HG02571 (cell line): Measurements from ENCODE around the gene ARHGAP5.

Source experiments
- ATAC-seq: cut with Tn5 transposase; IDR thresholded peaks from one replicate; pipeline ENCODE4 v1.9.1; 2021; ENCODE audit warnings: mild to moderate bottlenecking, moderate library complexity; ENCODE audit not compliant: unreplicated experiment

Gene ARHGAP5

DNA sequence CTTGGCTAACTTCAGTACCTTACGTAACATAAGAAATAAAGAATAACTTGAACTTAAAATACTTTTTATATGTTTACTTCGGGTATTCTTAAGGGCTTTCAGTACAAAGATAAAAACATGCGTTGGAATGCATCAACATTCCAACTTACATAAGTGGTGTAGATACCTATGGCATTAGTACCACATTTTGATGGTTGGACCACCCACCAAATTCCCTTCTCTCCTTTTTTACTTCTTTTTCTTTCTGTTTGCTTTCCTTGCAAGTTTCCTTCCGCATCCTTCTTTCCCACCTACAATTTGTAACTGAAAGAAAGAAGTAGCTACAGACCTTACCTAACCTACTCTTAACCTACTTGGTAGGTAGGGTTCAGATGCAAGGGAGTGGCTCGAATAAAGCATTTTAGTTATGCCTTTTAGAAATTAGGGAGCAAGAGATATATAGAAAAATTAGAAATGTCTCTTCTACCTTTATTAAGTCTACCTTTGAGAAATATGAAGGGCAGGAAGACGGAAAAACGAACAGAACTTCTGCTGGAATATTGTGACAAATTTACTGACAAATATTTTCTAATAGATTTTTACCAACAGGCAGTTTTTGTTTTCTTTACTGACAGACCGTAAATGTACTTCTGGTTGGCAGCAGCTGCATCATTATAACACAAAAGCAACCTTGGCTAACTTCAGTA lies 2.1 kb upstream of the ARHGAP5 start:
- ATAC-seq = no peak

DNA sequence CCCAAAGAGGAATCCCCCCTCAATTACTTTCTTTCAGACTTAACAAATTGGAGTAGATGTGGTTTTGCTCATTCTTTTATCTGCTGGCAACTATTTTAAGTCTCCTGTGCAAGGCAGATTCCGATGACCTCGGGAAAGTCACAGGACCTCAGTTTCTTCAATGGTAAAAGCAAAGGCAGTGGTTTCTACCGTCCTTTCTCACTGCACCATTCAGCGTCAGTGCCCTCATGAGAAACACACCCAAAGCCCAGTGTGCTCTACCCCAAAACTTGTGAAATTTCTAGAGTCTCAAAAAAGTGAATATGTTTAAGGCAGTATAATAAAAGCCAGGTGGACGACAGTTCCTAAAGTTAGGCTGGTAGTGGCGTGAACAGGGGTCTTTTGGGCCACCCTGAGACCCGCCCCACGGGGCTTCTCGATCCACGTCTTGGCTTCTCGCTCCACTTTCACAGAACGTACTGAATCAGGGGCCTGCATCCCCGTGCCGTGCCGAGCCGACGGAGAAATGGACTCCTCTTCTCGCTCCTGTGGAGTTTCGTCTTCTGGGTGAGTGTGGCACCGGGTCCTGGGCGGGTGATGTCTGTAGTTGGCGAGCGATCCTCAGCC lies 1.3 kb upstream of the ARHGAP5 start:
- no peak for ATAC-seq

DNA sequence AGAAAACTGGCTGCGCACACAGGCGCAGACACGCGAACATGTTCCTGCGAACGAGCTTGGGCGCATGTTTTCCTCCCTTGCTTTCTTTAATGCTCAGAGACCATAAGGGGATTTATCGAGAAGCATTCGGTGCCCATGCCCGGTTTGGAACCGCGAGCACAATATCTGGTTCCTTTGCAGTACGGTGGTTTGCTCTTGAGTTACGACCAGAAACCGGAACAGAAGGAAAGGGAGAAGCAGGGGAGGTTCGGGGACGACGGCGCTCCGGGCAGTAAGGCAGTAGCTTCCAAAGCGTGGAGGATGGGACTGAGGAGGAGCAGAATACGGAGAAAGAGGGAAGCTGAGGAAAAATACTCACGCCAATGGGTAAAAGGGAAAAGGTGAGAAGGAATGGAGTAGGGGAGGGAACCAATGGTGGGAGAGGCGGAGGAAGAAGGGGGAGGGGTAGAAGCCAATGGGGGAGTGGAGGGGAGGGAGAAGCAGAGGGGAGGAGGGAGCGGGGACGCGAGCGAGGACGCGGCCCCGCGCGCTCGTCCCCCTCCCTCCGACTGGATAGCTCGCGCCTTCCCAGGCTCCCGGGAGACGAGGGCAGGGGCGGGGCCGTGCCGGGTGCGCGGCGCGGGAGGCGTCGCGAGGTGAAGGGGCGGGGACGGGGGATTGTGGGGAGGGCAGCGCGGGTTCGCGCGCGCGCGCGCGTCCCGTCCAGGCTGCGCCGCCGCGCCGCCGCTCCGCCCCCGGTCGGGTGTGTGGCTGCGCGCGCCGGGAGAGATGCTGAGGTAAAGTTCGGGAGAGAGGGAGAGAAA lies 625 bp upstream of the ARHGAP5 start:
- ATAC-seq = peak; percentile 49

DNA sequence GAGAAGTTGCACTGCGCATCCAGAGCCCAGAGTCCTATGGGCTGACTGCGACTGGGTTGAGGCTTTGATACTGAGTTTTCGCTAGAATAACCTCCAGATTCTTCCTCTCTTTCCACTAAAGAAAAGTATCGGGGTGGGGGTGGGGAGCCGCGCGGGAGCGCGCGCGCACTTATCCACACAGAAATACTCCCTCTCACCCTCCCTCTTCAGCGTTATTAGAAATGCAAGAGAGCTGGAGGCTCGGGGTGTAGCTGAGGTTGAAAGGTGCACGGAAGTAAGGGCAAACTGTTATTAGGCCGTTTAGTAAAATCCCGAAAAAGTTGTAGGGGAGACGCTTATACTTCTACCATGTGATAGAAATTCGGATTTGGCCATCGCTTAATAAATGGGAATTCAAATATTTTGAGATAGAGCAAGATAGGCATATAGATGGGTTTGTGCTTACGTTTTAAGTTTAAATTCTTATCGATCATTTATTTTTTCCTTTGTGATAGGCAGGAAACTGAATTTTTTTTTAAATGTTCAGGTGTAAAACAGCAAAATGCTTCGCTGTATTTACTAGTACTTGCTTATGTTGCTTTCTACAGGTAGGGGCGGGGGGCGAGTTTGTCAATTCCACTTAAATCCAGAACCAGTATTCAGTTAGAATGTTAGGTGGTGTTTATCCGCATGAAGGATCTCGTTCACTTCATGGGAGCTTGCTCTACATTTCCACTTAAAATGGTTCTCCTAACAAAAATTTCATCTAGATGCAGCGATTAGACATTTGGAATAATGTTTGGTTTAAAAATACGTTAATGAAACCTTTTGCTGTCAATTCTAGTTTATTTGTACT lies 1.1 kb downstream of the ARHGAP5 start:
- no peak for ATAC-seq

DNA sequence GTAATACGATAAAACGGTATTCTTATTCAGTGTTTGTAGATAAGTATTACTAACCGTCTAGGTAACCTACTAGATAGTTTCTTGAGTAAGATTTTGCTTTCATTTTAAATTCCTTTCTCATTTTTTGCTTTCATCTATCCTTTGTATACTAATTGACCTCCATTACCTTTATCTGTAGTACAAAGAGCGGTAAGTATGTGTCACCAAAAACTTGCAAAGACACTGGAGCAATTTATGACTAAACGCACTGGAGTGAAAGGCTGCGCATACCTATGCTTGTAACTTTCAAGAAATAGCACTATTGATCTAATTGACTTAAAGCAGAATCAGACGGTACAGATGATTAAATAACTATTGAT lies 1.7 kb downstream of the ARHGAP5 start:
- ATAC-seq = no peak

DNA sequence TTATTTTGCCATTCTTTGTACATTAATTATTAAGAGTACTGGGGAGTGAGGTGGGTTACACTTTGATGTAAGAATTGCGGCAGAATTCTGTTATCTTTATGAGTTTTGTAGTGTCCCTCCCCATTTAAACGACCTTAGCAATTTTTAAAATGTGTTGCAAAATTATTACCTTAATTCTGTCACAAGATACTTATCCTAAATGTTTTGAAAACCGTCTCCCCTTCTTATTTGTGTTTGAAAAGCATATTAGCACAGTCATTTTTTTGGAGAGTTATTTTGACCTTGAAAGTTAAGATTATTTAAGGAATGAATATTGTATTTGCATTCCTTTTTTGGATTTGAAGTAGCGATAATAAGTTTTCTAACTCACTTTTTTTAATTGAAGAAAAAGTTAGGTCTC lies 2.2 kb downstream of the ARHGAP5 start:
- no peak for ATAC-seq

DNA sequence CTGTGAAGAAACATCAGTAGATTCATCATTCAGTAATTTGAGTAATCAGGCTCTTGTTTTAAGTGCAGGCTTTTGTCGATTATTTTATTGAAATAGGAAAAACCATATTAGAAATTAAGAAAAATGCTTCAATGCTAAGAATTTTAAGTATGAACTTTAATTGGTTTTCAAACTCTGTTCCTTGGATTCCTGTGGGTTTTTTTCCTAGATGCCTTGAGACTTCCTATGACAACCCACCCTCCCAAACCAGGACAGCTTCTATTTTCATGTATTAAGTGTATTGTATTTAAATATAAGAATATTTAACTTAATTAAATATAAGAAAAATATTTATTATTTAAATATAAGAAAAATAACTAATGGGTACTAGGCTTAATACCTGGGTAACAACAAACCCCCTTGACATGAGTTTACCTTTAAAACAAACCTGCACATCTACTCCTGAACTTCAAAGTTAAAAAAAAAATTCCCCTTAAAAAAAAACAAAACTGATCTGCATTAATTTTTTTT lies 3.0 kb downstream of the ARHGAP5 start:
- ATAC-seq = no peak

DNA sequence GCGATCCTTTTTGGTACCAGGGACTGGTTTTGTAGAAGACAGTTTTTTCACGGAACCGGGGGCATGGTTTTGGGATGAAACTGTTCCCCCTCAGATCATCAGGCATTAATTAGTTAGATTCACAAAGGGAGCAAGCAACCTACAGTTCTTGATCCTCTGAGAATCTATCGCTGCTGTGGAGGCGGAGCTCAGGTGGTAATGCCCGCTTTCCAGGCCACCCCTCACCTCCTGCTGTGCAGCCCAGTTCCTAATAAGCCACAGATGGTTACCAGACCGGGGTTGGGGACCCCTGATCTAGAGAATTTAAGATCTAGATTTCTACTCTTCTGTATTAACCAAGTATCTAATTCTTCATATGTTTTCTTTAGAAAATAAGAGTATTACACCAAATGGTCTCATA lies 4.8 kb downstream of the ARHGAP5 start:
- no peak for ATAC-seq

DNA sequence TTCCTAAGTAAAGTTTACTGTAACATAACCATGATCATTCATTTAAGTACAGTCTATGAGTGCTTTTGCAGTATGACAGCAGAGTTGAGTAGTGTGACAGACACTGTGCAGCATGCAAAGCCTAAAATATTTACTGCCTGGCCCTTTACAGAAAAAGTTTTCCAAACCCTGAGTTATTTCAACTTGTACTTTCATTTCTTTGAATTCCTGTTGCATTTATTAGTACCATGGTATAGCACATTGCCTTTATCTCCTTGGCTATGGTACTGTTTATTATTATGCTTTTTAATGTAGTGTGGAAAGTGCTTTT lies 6.2 kb downstream of the ARHGAP5 start:
- no peak for ATAC-seq

DNA sequence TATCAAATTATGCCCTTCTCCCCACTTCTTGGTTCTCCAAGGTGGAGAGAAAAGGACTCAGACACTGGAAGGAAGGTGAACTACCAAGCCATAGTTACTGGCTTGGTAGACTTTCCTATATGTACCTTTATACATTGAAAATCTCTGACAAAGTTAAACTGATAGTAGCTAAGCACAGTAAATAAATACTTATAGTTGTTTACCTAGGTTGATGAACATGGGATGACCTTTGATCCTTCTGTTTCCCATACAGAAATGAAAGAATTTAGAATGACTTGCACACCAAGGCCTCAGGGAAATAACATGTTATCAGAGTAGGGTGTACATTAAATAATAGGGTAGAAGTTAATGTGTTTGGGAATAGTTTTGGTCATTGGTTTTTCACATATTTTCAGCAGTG lies 6.7 kb downstream of the ARHGAP5 start:
- ATAC-seq = no peak

DNA sequence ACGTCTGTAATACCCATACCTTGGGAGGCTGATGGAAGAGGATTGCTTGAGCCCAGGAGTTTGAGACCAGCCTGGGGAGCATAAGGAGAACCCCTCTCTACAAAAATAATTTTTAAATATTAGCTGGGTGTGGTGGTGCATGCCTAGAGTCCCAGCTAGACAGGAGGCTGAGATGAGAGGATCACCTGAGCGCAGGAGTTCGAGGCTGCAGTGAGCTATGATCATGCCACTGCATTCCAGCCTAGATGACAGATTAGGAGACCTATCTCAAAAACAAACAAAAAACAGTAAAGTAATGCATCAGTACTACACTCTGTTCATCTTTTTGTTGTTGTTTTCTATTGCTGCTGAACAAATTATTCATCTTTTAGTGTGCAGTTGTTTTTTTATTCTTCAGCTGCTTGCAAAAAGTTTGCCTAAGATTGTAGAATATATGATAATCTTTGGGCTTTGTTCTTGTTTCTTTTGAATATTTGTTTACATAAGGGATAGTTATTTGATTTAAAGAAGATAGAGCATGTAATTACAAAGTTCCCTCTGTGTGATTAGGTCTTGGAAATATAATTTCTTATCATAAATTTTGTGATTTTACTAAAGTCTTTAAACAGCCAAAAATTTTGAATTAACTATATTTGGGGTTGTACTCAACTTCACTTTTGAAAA lies 8.2 kb downstream of the ARHGAP5 start:
- ATAC-seq = no peak

DNA sequence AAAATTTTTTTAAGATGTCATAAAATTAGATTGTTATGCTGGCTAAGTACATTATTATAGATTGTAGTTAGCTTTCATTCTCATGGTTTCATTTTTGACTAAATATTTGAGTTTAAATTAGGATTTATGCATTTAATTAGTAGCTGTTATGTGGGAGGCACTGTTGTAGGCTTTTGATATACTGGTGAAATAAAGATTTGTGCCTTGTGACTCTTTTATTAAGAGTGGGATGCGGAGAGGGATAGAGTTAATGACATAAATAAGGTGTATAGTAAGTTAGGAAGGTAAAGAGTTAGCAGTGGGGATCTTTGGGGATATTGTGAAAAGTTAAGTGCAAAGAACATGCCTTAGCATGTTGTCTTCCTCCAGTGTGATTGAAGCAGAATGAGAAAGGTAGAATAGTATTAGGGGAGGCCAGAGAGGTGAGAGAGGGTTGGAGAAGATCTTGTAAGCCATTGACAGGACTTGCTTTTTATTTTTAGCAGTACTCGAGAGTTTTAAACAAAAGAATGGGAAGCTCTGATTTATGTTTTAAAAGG lies 8.8 kb downstream of the ARHGAP5 start:
- no peak for ATAC-seq

DNA sequence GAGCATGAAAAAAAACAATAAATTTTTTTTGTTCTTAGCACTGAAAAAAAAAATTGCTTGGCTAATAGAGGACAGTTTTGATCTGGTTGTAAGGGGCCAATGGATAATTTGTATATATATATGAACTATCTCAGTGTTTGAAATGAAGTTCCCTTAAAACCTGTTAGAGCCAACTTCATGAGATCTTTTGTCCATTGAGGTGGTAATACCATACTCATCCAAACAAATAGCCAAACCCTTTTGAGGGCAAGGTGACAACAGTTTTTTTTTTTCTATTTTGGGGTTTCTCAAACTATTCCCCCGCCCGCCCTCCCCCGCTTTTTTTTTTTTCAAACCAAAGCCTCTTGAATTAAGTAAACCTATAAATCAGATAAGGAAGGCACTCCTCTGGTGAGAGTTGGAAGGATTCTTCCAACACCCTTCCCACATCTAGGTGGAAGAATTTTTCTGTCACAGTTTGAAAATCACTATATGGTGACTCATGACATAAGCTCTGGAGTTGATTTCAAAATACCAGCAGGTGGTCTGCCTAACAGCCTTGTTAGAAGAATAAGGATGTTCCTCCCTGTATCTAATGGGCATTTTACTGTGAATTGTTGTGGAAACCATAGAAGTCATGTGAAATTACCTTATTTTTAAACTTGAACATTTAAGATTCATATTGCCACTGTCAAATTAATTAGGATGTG lies 10.2 kb downstream of the ARHGAP5 start:
- no peak for ATAC-seq

DNA sequence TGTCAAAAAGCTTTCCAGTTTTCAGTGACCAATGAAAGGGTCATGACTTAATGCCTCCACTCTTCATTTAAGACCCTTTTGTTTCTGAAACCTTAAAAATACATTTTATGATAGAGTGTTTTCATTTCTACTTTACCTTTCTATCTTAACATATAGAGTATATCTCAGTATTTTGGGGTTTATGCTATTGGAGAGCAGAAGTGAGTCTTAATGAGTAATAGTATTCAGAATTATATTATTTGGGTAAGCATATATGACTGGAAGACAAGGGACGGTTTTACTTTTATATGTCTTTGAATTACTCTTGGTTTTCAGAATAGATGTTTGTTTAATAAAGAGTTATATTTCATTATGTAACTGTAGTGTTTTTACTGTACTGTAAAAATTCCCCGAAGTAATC lies 10.8 kb downstream of the ARHGAP5 start:
- no peak for ATAC-seq

DNA sequence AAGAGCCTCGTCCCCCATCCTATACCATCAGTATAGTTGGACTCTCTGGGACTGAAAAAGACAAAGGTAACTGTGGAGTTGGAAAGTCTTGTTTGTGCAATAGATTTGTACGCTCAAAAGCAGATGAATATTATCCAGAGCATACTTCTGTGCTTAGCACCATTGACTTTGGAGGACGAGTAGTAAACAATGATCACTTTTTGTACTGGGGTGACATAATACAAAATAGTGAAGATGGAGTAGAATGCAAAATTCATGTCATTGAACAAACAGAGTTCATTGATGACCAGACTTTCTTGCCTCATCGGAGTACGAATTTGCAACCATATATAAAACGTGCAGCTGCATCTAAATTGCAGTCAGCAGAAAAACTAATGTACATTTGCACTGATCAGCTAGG lies 13.6 kb downstream of the ARHGAP5 start:
- ATAC-seq = no peak

DNA sequence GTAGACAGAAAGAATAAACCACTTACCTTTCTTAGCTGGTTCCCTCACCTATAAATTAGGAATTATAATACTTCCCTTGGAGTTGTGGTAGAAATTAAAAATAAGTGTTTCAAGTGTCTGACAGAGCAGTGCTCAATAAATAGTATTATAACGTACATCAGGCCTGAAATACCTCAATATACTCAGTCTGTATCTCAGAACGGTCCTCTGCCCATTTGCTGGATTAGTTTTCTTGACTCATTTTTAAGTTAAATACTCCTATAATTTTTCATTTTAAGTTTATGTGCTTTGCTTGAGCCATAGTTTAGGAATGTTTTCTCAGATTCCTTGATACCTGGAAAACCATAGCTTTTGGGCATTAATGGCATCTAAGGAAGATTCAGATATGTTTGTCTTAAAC lies 22.4 kb downstream of the ARHGAP5 start:
- ATAC-seq = no peak

DNA sequence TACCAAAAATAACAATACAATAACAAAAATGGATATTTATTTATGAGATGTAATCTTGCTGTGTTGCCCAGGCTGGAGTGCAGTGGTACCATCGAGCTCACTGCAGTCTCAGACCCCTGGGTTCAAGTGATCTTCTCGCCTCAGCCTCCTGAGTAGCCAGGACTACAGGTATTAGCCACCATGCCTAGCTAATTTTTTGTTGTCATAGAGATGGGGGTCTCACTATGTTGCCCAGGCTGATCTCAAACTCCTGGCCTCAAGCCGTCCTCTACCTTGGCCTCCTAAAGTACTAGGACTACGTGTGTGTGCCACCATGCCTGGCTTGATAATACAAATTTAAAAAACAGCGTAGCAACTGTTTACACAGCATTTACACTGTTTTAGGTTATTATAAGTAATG lies 23.1 kb downstream of the ARHGAP5 start:
- ATAC-seq = no peak

DNA sequence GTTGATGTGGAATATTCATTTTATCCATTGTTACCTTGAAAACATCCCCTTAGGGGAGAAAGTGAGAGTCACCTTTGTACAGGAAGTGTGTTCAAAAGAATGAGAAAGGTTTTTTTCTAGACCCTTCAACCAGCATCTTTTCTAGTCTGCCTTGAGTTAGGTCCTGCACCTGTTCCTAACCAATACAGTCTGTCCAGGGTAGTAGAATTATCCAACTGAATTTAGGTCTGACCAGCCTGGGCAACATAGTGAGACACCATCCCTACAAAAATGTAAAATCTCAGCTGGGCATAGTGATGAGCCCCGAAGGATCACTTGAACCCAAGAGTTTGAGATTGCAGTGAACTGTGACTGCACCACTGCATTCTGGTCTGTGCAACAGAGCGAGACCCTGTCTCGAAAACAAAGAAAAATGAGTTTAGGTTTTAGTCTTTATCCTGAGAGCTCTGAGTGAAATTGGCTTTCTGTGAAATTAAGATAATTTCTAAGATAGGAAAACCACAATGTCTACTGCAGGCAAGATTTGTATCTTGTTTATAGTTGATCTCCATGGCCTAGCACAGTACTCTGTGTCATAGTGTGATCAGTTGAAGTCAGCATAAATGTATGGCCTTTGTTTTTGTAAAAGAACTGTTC lies 25.2 kb downstream of the ARHGAP5 start:
- peak; percentile 55 for ATAC-seq

DNA sequence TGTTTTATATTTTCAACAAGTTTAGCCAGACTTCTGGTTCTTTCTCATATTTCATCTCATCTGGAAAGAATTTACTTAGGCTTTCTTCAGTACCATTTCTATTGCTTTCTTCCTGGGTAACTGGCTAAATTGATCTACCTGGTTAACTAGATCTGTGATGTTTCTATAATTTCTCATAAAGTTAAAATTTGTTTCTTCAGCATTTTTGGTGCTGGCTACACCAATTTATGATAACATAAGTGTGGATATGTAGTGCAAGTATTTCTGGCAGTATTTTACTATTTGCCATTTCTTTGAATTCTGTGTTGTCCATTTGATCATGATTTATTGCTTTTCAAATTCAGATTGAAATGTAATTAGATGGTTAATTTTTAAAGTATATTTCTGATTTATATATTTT lies 25.9 kb downstream of the ARHGAP5 start:
- no peak for ATAC-seq

DNA sequence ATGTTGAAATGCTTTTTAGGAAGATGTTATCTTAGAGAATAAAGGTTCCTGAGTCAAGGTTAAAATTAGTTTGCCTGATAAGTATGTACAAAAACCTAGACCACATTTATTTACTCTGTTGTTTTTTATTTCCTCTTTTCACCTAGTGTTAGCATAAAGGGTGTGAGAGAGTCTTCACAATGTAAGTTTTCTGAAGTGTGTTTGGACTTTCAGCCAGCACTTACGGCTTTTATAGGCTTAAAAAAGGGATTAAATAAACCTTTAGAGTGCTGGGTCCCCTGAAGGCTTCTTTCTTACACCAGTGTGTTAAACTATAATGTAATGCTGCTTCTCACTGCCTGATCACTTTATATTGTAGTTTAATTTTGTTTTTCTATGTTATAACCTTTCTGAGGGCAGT lies 27.2 kb downstream of the ARHGAP5 start:
- ATAC-seq = no peak
